Cardiac septum (tissue), 1 donor: Measurements from ENCODE around the gene CFAP299. TPM values are rescaled to one million over a fixed set of nuclear protein-coding genes. Genes with fewer than 3 reads are reported as not detected.

Experiments used
- DNase-seq: peaks from one replicate; pipeline ENCODE4 v3.0.0-alpha.2; 2020; ENCODE audit warnings: low spot score
- intact Hi-C: fragments of 100-400 bp; cut with DNase I; formaldehyde crosslinking; loops from one replicate; pipeline ENCODE4 v1.14.0; 2022
- total RNA-seq: library from RNA; stranded (reverse); fragmentation: NEBNext Ultra II Directional; extraction: Animal tissue kit (Norgen Biotek cat#: 25700); gene quantifications from one replicate; pipeline ENCODE4 v1.2.1, GENCODE V29; 2021
- donor health status: DM: no; HTN: no; CAD: no.

CFAP299 gene
- total RNA-seq, 1 donor from 2014 or later, result not detected

- no peak for DNase-seq
- intact Hi-C loops, result no loop called here
Measured at GRCh38 chr4:80475798-80476197, 140.3 kb downstream of the CFAP299 start.

- intact Hi-C loops, result no loop called here
- DNase-seq, result no peak
Measured at GRCh38 chr4:80484712-80485111, 149.2 kb downstream of the CFAP299 start.

GRCh38 chr4:80486603-80487002, 151.1 kb downstream of the CFAP299 start:
- intact Hi-C loops, result no loop called here
- no peak for DNase-seq

DNA sequence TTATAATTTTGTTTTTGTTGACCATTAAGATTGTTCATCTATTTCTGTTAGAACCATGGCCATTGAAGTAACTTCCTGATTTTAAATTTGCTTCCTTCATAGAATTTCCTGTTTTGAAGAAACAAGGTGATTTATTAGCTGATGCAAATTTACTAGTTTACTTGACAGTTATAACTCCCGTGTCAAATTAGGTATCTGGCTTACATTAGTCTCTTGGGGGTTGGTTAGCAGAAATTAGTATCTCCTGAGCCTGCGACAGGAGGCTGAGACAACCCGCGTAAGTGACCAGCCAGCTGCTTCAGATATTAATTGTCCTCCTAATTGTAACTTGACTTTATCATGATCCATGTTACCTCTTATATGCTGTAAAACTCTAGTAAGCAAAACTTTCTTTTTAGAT, 154.3 kb downstream of the CFAP299 start:
- no peak for DNase-seq
- intact Hi-C loops, result no loop called here

DNA sequence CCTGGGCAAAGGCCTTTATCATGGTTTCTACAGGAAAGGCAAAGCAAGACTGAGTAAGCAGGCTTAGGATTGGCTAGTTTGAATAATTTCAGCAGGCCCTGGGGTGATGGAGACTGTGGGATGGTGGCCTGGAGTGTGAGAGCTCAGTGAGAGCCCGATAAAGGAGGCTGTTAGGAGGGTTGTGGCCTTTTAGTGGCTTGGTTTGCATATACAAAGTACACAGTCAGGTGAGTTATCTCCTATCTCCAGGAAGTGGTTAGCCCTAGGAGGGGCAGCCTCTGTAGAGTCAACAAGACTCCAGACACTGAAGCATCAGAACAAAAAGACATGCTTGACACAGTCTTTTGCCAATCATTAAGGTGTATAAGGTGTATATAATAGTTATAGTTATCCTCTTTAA, 157.2 kb downstream of the CFAP299 start:
- DNase-seq, result no peak
- intact Hi-C loops, result no loop called here

DNA sequence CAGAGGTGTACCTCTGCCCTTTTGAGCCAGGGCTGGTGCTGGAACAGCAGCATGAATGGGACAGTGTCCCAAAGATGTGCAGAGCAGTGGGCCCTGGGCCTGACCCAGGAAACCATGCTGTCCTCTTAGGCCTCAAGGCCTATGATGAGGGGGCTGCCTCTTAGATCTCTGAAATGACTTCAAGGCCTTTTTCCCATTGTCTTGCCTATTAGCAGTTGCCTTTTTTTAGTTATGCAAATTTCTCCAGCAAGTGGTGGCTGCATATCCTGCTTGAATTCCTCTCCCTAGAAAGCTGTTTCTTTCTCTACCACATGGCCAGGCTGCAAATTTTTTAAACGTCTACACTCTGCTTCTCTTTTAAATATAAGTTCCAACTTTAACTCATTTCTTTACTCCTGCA, 160.3 kb downstream of the CFAP299 start:
- intact Hi-C loops, result no loop called here
- DNase-seq, result no peak

- DNase-seq, result no peak
- intact Hi-C loops, result no loop called here
Measured at GRCh38 chr4:80498725-80499124, 163.2 kb downstream of the CFAP299 start.

- intact Hi-C loops, result no loop called here
- no peak for DNase-seq
Measured at GRCh38 chr4:80500613-80501012, 165.1 kb downstream of the CFAP299 start.

GRCh38 chr4:80507077-80507476, 171.5 kb downstream of the CFAP299 start:
- DNase-seq, result no peak
- intact Hi-C loops, result no loop called here

DNA sequence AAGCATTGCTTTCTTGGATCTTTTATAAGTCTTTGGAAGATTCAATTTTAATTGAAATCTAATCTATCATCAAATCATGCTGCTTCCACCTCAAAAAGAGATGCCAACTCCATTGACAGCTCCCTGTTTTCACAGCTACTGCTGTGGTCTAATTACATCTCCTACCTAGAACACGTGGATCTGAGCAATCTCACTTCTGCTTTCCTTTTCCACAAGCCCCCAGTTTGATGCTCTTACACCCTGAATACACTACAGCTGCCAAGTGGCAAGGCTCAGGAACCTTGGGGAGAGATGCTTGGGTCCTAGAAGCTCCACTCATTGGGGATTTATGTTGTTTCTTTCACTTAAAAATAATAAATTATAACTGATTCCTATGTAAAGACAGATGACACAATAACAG, 172.0 kb downstream of the CFAP299 start:
- no peak for DNase-seq
- intact Hi-C loops, result no loop called here

- intact Hi-C loops, result no loop called here
- DNase-seq, result no peak
Measured at GRCh38 chr4:80515496-80515895, 180.0 kb downstream of the CFAP299 start.

- DNase-seq, result no peak
- intact Hi-C loops, result no loop called here
Measured at GRCh38 chr4:80521438-80521837, 185.9 kb downstream of the CFAP299 start.

DNA sequence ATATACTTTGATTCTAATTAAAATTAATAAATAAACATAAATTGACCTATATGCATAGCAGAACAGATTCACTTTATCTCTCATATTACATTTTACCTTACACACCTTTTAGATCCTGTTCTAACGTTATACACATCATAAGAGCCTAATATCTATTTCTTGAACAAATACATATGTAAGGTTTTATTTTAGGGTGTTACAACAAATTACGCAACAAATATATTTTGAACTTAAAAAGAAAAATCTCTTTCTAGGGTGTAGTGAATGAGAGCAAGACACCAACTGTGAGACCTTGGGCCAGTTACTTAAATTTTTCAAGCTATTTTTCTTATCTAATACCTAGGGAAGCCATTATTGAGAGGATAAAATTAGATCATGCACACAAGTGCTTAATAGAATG, 191.2 kb downstream of the CFAP299 start:
- intact Hi-C loops, result no loop called here

GRCh38 chr4:80529026-80529425, 193.5 kb downstream of the CFAP299 start:
- no peak for DNase-seq
- intact Hi-C loops, result no loop called here

More for the DNA sequence above, 191.2 kb downstream of the CFAP299 start:
- no peak for DNase-seq

DNA sequence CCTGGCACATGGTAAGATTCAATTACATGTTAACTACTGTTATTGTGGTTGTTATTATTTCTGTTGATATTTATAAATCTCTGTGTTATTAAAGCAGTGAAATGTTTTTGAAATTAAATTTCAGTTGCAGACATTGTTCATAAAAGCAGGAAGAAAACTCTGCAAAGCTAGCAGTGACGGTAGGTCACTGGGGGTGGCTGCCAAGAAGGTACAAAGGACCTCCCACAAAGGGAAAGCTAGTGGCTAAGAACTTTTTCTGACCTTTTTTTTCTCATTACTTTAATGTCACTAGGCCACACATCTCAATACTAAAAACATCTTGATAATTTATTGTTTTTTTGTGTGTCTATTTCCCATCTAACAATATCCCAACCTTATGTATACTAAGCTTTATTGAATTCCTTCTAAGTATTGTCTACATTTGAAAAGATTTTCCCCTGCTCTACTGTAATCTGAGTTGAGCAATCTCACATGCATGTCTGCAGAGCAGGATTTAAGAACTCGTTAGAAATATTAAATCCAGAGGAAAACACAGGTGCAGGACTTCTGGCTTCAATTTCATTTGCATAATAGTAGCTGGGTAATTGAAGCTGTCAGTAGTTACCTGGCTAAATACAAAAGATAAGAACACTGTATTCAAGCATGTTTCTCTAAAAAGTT, 197.3 kb downstream of the CFAP299 start:
- no peak for DNase-seq
- intact Hi-C loops, result no loop called here

- no peak for DNase-seq
- intact Hi-C loops, result no loop called here
Measured at GRCh38 chr4:80535551-80535950, 200.0 kb downstream of the CFAP299 start.

GRCh38 chr4:80538276-80538926, 202.9 kb downstream of the CFAP299 start:
- no peak for DNase-seq
- intact Hi-C loops, result no loop called here

- intact Hi-C loops, result no loop called here
- DNase-seq, result no peak
Measured at GRCh38 chr4:80539190-80539589, 203.7 kb downstream of the CFAP299 start.

- intact Hi-C loops, result no loop called here
- DNase-seq, result no peak
Measured at GRCh38 chr4:80540349-80540748, 204.8 kb downstream of the CFAP299 start.

DNA sequence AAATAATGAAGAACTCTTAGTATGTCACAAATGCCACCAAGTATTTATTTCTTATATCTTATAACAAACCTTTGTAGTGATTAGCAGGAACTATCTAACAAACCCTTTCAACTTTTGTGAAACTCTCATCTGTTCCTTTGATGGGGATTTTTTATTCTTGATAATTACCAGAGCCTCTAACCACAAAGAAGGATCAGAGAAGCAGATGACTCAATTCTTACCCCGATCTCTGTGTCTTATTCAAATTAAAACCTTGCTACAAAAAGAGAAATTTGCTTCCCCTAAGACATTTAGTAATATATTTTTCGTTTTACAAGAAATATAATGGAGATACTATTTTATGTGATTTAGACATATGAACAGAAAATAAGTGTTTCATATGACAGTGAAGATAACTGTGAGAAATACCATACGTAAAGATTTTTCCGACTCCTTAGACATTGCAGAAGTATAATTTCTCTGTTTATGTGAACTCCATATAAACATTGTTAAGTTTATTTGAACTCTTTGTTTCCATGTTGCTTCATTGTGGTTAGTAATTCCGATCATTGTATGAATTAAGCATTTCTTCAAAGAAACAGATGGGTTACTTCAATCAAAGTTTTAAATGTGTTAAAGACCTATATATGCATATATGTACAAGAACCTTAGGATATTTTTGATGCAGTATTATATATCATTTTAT, 205.4 kb downstream of the CFAP299 start:
- intact Hi-C loops, result no loop called here
- no peak for DNase-seq

- DNase-seq, result no peak
- intact Hi-C loops, result no loop called here
Measured at GRCh38 chr4:80542747-80543146, 207.2 kb downstream of the CFAP299 start.
